HFFc6 (cell line): ENCODE data around the gene AXDND1. TPM values are rescaled to one million over a fixed set of nuclear protein-coding genes. Genes with fewer than 3 reads are reported as not detected.

Source experiments
- DNase-seq: peaks from one replicate; pipeline ENCODE4 v3.0.0-alpha.2; 2018
- H3K27ac Mint-ChIP-seq: 2 replicates; pipeline ENCODE4 v1.8.0; 2020; ENCODE audit warnings: mild to moderate bottlenecking, mixed read lengths
- H3K27me3 Mint-ChIP-seq: 2 replicates; pipeline ENCODE4 v1.8.0; 2021; ENCODE audit warnings: mild to moderate bottlenecking, moderate library complexity, mixed read lengths; ENCODE audit not compliant: insufficient read depth
- H3K36me3 Mint-ChIP-seq: 2 replicates; pipeline ENCODE4 v1.8.0; 2021; ENCODE audit warnings: low read depth, mixed read lengths
- H3K4me1 Mint-ChIP-seq: 2 replicates; pipeline ENCODE4 v1.8.0; 2020; ENCODE audit warnings: low read depth, mixed read lengths
- H3K4me3 Mint-ChIP-seq: 2 replicates; pipeline ENCODE4 v1.8.0; 2020; ENCODE audit warnings: mild to moderate bottlenecking, moderate library complexity, mixed read lengths
- H3K9me3 Mint-ChIP-seq: 2 replicates; pipeline ENCODE4 v1.8.0; 2020; ENCODE audit warnings: mild to moderate bottlenecking, mixed read lengths
- total RNA-seq, 6 experiments: library from RNA; stranded (reverse); fragmentation: NEBNext Ultra II Directional; extraction: Animal tissue kit (Norgen Biotek cat#: 25700); gene quantifications; 2 replicates in 1 of 6; 3 replicates in 5 of 6; pipeline ENCODE4 v1.2.3, GENCODE V29; 2021
- TF ChIP-seq, protein P1 (sequence below): fragments of 200-600 bp; sonication (generic); IDR thresholded peaks from 2 replicates; pipeline ENCODE4 v1.5.0; 2021; ENCODE audit warnings: antibody characterized with exemption, mild to moderate bottlenecking

The AXDND1 gene
- total RNA-seq, 6 experiments from 2014 or later, result 0.50 TPM; not detected in 5

DNA sequence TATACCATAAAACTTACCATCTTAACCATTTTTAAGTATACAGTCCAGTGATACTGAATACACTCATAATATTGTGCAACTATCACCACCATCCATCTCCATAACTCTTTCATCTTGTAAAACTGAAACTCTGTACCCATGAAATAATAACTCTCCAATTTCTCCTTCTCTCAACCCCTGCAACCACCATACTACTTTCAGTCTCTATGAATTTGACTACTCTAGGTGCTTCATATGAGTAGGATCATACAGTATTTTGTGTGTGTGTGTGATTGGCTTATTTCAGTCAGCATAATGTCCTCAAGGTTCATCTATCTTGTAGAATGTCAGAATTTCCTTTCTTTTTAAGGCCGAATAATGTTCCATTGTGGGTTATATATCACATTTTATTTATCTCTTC is 192.3 kb downstream of the AXDND1 start:
- Mint-ChIP-seq H3K9me3 (no peaks in the 10 kb centered on the region), H3K36me3 (no peaks in the 10 kb centered on the region), H3K4me3 (no peak overlapping the region), H3K27me3 (peaks cover 3% of the 10 kb centered on the region; the same call in 1 of the 2 replicates), H3K27ac (no peak overlapping the region), H3K4me1 (no peaks in the 10 kb centered on the region)
- TF ChIP-seq, protein P1, sequence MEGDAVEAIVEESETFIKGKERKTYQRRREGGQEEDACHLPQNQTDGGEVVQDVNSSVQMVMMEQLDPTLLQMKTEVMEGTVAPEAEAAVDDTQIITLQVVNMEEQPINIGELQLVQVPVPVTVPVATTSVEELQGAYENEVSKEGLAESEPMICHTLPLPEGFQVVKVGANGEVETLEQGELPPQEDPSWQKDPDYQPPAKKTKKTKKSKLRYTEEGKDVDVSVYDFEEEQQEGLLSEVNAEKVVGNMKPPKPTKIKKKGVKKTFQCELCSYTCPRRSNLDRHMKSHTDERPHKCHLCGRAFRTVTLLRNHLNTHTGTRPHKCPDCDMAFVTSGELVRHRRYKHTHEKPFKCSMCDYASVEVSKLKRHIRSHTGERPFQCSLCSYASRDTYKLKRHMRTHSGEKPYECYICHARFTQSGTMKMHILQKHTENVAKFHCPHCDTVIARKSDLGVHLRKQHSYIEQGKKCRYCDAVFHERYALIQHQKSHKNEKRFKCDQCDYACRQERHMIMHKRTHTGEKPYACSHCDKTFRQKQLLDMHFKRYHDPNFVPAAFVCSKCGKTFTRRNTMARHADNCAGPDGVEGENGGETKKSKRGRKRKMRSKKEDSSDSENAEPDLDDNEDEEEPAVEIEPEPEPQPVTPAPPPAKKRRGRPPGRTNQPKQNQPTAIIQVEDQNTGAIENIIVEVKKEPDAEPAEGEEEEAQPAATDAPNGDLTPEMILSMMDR, result no peak
- no peak for DNase-seq

DNA sequence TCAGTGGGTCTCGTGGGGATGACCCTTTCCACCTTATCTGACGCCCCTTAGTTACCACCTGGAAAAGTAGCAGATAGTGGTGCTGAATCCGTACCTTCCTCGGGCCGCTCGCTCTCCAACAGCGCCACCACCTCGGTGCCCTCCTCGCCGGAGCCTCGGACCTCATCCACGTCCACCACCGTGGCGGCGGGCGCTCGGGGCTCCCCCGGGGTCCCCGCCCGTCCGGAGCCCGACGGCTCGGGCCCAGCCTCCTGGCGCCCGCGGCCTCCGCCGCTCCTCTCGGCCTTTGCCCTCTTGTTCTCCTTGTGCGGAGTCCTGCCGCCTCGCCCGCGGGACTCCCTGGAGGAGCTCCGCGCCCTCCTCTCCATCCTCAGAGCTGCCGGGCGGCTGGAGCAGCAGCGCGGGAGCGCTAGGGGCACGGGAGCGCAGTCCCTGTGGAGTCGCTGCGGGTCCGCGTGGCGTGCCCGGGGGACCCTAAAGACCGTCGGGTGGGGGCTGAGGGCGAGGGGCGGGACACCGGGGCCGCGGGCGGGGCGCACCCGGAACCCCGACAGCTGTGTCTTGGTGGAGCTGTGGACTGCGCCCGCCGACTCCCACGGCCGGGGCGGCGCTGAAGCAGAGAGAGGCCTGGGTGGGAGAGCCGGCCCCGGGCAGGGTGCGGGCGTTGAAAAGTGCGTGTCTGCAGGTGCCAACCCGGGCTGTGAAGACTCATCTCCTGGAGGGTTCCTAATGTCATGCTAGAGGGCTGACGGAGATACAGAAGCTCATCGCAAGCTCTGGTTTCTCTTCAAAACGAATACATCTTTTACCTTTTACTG is 209.9 kb downstream of the AXDND1 start, which contains the start of gene NPHS2:
TSS of gene NPHS2 (minus strand) at position 452 of the 818 bp plus-strand sequence. CDS start at position 368, 84 bp downstream.
- H3K9me3 Mint-ChIP-seq, result no peaks in the 10 kb centered on the region
- no peaks in the 10 kb centered on the region for H3K36me3 Mint-ChIP-seq
- TF ChIP-seq, protein P1, result no peak
- H3K4me3 Mint-ChIP-seq, result no peak within 1 kb of the TSS
- no peak within 1 kb of the TSS for H3K27ac Mint-ChIP-seq
- peaks cover 24% of the 10 kb centered on the region for H3K27me3 Mint-ChIP-seq
- H3K4me1 Mint-ChIP-seq, result no peaks in the 10 kb centered on the region; the same call in 1 of the 2 replicates
- no peak for DNase-seq

DNA sequence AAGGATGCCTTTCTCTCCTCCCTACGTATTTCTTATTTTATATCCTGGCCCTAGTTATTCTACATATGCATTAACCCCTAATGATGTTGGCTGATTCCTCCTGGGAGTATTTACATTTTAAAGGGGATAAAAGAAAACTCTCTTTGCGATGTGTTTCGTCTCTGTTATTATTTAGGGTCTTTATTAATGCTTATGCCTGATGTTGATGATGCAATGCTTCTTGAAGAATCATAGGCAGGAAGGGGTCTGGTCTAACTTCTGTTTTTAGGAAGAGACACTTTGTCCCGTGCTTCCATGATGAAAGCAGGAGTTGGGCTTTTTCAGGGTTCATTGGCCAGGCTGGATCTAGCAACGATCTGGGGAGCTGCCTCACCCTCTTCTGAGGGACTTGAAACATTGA is 210.7 kb downstream of the AXDND1 start:
- TF ChIP-seq, protein P1, result no peak
- no peaks in the 10 kb centered on the region for H3K36me3 Mint-ChIP-seq
- no peak for DNase-seq
- H3K4me1 Mint-ChIP-seq, result no peaks in the 10 kb centered on the region; the same call in 1 of the 2 replicates
- no peak overlapping the region for H3K27ac Mint-ChIP-seq
- H3K4me3 Mint-ChIP-seq, result no peak overlapping the region
- H3K9me3 Mint-ChIP-seq, result no peaks in the 10 kb centered on the region
- H3K27me3 Mint-ChIP-seq, result peaks cover 25% of the 10 kb centered on the region

DNA sequence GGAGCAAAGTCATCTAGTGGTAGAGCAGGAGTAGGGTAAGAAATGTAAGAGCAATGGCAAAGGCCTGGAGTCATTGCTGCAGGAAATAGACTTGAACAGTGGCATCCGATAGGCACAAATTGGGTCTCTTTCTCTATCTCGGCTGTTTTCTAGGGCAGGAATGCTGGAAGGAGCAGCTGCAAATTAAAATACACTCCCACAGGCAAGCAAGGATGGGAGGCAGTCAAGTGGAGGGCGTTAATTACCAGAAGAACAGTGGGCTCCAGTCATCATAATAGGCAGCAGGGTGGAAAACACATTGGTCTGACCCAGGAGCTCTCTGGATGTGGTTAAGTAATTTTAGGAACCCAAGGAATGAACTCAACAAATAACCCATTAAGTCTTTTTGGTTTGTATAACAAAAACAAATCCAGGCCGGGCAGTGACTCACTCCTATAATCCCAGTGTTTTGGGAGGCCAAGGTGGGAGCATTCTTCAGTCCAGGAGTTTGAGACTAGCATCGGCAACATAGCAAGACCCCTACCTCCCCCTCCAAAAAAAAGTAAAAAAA is 218.1 kb downstream of the AXDND1 start:
- Mint-ChIP-seq H3K4me3 (no peak overlapping the region), H3K9me3 (no peaks in the 10 kb centered on the region), H3K27me3 (peaks cover 17% of the 10 kb centered on the region), H3K27ac (no peak overlapping the region), H3K4me1 (no peaks in the 10 kb centered on the region), H3K36me3 (no peaks in the 10 kb centered on the region)
- no peak for DNase-seq
- TF ChIP-seq, protein P1, result no peak

DNA sequence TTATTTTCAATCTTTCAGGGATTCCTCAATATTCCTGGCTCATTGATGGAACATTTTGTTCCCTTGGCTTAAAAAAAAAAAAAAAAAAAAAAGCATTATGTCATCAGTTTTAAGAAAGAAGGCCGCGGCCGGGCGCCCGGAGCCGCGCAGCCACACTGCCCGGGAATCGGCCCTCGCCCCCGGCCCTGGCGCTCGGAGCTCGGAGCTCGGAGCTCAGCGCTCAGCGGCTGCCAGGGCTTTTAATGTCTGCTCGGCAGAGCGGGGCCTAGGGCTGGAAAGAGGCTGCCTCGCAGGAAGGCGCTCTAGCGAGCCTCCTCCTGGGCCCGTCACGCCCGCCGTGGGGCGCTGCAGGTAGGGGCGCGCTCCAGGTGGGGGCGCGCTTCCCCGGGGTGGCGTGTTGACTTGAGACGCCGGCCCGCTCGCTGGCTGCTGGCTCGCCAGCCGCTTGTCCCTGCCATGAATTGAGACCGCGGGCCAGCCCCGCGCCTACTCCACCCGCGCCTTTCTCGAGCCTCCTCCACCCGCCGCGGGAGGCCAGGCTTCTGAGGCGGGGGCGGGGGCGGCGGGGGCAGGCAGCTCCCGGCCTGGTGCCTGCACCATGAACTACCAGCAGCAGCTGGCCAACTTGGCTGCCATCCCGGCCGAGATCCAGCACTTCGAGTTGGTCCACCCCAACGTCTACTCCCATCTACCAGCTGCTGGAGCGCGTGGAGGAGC is 220.5 kb downstream of the AXDND1 start:
- H3K27me3 Mint-ChIP-seq, result peaks cover 9% of the 10 kb centered on the region
- DNase-seq, result no peak
- H3K27ac Mint-ChIP-seq, result no peak overlapping the region
- H3K36me3 Mint-ChIP-seq, result no peaks in the 10 kb centered on the region
- no peaks in the 10 kb centered on the region for H3K4me1 Mint-ChIP-seq
- H3K4me3 Mint-ChIP-seq, result no peak overlapping the region
- TF ChIP-seq, protein P1, result peak; percentile 50
- H3K9me3 Mint-ChIP-seq, result no peaks in the 10 kb centered on the region
